HG02610 (cell line): ENCODE measurements around the gene MOGAT2.
"Not testable (repeated sequence)": the region's sequence is repeated elsewhere in the genome, so short reads cannot be mapped to it uniquely, and the experiment has no call there.

Experiments used
- ATAC-seq: cut with Tn5 transposase; IDR thresholded peaks from one replicate; pipeline ENCODE4 v1.9.1; 2021; ENCODE audit warnings: mild to moderate bottlenecking, moderate library complexity; ENCODE audit not compliant: unreplicated experiment

MOGAT2 gene

DNA sequence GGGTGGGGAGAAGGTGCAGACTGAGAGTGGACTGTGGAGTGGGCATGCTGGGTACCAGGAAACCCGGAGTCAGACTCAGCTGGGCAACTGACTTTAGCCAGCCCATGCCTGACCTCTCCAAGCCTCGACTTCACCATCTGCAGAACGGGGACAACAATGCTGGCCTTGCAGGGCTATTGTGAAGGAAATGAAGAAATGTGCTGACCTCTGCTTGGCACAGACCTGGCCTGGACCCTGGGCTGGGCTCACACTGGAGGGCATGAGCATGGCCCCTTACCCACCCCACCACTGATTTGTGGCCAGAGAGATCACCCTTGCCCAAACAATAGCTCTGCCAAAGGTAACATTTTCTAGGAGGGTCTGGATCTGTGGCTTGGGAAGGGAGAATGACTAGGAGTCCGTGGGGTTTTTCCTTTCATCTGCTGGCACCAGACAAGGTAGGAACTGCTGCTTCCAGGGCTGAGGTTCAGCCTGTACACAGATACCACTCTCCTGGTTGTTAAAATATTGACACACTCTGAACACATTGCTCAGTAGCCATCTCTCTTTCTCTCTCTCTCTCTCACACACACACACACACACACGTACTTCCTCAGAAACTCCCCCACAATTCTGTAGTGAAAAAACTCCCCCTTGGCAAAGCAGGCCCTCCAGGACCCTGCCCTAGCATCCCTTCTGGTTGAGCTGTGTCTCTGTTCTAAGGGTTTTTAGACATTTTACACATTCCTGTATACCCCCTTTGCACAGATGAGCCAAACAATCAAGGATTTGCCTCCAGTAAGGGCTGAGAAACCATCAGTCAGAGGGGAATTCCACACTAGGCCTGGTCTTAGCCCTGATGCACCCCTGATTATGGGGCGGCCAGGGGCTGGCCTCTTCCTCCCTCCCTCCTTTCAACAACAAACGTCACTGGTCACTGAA lies 1.0 kb downstream of the MOGAT2 start:
- no peak for ATAC-seq

DNA sequence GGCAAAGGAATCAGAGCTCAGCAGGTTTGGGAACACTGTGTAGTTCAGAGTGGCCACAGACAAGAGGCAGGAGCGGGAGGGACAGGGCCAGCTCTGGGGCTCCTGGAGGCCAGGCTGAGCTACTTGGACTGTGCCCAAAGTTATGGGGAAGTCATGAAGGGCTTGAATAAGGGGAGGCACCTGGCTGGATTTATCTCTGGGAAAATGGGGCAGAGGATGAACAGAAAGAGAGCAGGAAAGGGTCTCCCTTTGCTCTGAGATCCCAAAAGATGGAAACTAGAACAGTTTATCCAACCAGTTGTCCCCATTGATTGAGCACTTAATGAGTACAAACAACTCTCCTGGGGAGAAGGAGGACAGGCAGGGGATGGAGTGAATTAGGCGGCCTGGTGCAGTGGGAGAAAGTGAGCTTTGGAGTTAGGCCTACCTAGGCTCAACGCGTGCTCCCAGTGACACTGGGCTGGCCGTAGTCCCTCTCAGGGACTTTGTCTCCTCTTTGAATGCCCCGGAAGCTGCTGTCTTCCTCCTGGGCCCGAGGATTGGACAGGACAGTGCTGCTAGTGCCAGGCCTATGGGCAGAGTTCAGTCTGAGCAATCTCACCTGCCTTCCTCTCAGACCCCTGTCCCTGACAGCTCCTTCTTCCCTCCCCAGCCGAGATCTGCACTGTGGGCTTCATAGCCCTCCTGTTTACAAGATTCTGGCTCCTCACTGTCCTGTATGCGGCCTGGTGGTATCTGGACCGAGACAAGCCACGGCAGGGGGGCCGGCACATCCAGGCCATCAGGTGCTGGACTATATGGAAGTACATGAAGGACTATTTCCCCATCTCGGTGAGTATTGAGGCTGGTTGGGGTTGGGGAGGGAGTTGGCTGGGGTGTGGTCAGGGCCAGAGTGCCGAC lies 2.0 kb downstream of the MOGAT2 start:
- ATAC-seq, result no peak

DNA sequence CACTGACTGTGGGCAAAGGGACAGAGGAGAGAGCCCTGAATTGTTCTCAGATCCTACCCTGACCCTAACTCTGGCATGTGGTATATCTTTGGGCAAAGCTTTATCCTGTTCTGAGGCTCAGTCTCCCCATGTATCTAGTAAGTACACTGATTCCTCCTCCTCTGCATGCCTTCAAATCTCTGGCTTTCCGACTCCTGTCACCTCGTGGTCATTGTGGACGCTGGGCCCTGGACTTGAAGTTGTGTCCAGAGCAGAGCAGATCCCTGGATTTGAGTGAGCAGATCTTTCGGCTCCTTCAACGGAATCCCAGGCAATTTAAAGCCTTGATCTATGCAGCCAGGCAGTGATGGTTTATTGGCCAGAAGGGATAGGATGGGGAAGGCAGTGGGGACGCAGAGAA lies 3.0 kb downstream of the MOGAT2 start:
- no peak for ATAC-seq

DNA sequence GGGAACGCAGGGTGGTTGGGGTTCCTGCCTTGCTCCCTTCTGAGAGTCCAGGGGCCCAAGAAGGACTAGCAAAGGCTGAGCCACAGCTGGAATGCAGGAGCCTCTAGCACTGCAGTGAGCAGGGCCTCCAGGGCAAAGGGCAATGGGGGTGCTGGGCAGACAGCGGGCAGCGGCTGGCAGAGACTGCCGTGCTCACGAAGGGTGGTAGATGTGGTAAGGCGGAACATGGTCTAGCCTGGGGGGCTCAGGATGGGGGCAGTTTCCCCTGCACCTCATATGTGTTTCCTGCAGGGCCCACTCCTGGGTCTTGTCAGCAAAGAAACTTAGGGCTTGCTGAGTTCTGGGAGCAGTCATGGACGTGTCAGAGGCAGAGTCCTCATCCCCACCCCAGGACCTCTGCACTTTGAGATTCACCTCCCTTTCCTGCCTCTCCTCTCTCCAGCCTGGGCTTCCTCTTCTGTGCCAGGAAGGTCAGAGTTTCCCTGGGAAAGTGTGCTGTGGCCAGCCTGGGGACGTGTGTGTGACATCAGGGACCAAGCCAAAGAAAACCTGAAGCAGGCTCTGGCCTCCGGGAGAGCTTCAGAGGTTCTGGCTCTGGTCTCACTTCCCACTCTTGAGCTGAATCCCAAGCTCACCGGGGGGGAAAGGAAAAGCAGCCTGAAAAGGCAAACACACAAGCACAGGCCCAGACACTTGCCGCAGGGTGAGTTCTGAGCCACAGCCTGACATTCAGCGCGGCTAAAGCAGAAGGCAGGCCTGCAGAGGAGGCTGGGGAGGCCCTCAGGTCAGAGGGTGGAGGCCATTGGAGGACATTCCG lies 4.4 kb downstream of the MOGAT2 start:
- ATAC-seq, result no peak

DNA sequence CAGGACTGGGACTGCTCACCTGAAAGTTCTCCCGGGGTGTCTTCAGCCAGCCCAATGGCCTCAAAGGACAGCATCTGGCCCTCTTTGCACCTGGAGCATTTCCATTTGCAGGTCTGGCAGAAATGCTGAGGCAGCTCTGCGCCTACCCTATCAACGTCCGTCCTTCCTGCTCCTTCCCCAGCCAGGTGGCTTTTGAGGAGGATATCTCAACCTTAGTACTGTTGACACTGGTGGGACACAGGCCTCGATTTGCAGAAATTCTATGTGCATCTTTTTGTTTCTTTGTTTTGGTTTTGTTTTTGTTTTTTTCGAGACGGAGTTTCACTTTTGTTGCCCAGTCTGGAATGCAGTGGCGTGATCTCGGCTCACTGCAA lies 5.0 kb downstream of the MOGAT2 start:
- no peak for ATAC-seq

DNA sequence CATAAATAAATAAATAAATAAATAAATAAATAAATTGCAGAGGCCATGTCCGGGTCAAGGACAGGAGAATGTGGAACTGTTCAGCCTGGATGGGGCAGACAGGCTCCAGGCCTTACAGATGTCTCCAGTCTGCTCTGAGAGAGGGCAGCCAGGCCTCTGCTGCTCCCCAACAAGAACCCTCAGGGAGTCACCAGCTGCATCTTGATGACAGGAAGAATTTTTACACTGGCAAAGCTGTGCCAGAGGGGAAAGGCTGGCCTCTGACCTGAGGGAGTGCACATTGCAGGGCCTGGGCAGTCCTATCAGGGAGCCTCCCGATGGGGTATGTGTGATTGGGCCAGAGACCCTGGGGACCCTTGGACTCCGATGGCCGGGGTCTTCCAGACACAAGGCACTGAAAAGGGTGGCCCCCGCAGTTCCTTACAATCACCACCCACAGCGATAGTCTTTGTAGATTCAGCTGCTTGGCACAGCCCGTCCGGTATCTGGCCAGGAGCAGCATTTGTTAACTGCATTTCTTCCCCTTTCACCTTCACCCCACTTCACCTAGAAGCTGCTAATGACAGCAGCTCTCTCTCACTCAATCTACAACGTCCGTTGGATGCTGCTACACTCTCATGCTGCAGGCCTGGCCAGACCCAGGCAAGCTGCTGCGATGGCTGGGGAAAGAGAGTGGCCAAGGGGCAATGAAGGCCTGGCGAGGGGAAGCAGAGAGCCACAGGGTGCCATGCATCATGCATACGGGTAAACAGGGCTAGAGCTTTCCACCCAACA lies 8.1 kb downstream of the MOGAT2 start:
- ATAC-seq, result no peak

DNA sequence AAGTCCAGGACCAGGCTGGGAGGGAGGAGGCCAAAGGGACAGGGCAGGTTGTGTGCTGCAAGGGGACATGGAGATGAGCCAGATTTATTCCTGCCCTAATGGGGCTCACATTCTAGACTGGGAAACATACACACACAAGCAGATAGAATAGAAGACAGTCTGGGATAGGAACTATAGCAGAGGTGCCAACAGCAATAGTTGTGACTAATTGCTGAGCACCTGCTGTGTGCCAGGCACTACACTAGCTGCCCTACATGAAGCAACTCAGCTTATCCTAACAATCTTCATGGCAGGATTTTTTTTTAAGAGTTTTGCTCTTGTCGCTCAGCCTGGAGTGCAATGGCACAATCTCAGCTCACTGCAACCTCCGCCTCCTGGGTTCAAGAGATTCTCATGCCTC lies 11.4 kb downstream of the MOGAT2 start:
- no peak for ATAC-seq

DNA sequence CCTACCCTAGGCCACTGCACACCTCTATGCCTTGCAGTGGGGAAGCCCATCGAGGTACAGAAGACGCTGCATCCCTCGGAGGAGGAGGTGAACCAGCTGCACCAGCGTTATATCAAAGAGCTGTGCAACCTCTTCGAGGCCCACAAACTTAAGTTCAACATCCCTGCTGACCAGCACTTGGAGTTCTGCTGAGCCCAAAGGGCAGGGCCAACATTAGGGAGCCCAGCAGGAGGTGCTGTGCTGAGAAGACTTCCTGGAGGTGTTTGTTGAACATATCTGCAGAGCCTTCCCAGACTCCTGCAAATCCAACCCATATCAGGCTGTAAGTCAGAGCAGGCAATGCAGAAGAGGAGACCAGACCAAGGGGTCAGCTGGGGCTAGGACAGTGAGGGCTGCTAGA lies 13.5 kb downstream of the MOGAT2 start:
- no peak for ATAC-seq

DNA sequence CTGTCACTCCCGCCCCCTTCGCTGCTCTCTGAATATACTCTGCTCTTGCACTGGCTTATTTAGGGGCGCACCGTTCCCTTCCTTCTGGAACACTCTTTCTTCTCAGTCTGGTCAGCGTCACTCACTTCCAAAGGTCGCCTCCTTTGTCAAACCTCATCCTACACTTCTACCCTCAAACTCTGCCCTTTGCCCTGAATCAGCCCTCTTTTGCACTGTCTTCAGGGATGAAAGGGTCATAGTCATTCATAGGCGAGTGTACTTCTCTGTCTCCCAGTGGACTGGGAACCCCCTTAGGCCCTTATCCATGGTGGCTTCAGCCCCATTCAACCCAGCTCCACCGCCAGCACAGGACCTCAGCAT lies 15.4 kb downstream of the MOGAT2 start:
- ATAC-seq, result no peak

DNA sequence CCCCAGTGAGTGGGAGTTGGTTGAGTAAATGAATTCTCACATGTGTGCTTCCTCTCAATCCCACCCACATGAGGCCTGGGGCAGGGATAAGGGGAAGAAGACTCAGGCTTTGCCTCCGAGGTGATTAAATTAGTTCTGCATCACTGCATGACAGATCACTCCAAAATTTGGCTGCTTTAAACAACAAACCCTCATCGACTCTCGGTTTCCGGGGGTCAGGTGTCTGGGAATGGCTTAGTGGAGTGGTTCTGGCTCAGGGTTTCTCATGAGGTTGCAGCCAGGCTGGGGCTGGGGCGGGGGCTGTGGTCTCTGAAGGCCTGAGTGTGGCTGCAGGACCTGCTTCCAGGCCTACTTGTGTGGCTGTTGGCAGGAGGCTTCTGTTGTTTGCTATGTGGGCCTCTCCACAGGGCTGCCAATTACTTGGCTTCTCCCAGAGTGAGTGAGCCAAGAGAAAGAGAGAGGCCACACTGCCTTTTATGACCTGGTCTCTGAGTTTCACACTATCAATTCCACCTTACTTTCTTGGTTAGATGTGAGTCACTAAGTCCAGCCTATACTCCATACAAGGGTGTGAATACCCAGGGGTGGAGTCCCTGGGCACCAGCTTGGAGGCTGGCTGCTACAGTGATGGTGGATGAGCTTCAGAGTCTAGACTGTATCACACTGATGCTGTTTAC lies 15.9 kb downstream of the MOGAT2 start:
- peak; percentile 65 for ATAC-seq

DNA sequence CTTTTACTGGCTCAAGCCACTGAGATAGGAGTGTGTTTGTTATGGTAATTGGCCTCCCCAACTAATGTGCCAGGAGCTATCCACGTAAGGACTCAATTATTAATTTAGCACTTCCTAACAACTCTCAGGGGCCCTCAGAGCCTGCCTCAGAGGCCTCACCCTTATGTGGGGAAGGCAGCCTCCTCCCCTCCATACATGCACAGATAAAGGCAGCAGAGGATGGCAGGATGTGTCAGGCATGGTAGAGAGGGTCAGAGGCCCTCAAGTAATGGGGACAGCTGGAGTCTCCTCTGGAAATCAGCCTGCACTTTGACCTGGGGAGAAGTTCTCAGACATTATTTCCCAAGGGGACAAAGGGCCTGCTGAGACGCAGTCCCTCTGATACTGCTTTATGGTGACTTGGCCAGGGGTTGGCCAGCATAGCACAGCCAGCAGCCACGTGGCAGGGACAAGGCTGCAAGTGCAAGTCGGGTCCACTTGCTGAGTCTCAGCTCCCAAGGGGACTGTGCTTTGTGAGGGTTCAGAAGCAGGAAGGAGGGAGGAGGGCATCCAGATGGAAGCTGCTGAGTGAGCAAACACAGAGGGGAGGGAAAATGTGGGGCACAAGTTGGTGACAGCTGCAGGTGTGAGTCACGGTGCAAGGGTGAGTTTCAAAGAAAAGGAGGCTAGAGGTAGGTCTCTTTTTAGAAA lies 17.0 kb downstream of the MOGAT2 start:
- no peak for ATAC-seq

DNA sequence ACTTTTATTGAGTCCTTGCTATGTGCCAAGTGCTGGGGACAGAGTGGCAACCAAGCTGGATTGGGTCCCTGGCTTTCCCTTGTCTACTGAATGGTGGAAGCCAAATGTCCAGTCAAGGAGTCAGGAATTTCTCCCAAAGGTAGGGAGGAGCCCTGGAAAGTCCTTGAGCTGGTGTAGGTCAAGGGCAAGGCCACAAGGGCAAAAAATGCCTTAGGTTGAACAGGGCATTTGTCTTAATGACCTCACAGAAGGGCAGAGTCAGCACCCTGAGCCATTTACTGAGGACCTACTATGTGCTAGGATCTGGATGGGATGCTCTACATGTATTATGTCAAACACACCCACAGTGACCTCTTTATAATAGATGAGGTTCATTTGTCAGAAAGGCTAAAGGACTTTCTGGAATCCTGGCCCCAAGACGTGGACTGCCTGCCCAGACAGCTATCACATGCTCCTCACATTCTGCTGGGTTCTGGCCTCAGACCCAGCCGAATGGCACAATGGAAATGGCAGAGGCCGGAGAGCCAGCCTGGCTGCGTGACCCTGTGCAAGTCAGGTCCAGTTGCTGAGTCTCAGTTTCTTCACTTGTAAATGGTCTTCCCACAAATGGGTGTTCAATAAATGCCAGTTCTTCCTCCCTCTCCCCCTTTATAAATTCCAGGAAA lies 17.7 kb downstream of the MOGAT2 start:
- no peak for ATAC-seq

DNA sequence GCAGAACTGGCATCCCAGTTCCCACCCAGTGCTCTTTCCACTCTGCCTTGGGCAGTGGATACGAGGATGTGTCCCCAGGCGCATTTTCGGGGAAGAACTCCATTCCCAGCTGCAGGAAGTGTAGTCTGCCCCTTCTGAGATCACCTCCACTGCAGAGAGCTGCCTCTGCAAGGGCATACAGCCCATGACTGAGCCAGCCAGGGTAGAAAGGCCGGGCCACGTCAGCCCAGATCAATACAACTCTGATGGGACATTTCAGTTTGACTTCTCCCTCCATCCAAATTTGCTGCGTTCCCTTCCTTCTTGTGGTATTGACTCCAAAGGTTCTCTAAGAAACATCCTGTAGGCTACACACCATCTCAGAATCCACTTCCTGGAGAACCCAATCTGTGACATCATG lies 19.7 kb downstream of the MOGAT2 start:
- no peak for ATAC-seq

DNA sequence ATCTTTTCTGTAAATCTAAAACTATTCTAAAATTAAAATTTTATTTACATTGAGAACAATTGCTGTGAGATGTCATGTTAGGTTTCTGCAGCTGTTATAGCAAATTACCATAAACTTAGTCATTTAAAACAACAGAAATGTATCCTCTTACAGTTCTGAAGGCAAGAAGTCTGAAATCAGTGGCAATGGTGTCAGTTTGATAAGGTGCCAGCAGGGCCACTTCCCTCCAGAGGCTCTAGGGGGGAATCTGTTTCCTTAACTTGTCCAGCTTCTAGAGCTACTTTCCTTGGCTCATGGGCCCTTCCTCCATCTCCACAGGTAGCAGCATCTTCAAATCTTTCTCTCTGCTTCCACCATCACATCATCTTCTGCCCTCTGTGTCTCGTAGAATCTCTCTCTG lies 23.0 kb downstream of the MOGAT2 start:
- ATAC-seq, result no peak

DNA sequence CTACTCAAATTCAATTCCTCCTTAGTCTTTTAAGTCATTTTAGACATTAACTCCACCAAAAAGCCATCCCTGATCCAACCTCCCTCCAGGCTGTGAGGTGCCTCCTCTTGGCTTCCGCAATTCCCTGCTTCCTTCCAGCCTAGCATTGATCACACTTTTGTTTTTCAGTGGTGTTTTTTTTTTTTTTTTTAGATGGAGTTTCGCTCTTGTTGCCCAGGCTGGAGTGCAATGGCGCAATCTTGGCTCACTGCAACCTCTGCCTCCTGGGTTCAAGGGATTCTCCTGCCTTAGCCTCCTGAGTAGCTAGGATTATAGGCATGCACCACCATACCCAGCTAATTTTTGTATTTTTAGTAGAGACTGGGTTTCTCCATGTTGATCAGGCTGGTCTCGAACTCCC lies 25.5 kb downstream of the MOGAT2 start:
- not testable (repeated sequence) for ATAC-seq

DNA sequence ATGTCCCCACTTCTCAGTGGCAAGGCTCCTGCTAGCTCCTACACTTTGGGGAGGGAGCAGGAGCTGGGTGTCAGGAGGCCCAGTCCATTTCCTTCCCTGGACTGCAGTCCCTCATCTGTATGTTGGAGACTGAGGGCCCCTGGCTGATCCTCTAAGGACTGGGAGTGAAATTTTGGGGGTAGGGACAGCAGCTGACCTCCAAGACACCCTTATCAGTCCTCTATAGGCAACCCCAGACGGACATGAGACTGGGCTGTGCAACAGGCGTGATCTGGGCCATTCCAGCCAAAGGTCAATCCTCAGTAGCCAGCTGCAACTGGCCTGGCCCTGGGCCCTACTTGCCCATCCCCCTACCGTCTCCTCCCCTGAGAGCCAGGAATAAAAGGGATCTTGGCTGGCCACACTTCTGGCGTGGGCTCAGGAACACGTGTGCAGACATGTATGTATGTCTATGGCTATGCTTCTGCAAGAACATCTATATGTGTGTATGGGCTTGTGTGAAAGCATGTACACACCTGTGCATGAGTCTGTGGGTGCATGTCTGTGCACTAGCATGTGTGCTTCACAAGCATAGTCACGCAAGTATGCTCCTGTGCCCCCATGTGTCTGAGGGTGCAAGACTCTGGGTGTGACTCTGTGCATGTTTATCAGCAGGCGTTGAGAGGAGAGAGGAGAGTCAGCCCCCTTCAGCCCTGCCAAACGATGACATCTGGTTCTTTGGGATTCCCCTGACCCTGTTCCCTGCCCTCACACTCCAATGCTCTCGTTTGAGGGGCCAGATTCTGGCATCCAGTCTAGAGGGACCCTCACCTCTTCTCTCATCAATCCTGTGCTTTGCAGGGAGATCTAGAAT lies 26.3 kb downstream of the MOGAT2 start:
- ATAC-seq, result no peak

DNA sequence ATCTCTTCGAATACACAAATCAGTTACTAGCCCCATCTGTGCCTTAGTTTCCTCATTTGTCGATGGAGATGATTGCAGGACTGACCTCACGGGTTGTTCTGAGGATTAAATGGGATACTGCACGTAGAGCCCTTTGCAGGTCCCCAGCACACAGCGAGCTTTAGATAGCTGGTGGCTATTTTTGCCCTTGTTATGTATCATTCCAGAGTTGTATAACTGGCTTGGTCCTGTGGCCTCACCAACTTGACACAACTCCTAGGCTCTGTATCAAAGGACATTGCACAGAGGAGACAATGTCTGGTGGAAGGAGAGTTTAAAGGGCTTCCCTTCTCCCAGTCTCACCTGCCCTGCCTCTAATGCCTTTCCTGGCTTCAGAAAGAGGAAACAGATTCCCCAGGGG lies 28.2 kb downstream of the MOGAT2 start:
- ATAC-seq, result no peak

DNA sequence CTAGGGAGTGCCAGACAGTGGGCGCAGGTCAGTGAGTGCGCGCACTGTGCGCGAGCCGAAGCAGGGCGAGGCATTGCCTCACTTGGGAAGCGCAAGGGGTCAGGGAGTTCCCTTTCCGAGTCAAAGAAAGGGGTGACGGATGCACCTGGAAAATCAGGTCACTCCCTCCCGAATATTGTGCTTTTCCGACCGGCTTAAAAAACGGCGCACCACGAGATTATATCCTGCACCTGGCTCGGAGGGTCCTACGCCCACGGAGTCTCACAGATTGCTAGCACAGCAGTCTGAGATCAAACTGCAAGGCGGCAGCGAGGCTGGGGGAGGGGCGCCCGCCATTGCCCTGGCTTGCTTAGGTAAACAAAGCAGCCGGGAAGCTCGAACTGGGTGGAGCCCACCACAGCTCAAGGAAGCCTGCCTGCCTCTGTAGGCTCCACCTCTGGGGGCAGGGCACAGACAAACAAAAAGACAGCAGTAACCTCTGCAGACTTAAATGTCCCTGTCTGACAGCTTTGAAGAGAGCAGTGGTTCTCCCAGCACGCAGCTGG lies 31.2 kb downstream of the MOGAT2 start:
- ATAC-seq, result not testable (repeated sequence)
